ENCODE measurements around the gene PRKAG2. TPM values are rescaled to one million over a fixed set of nuclear protein-coding genes. Genes with fewer than 3 reads are reported as not detected.

PRKAG2 gene
- total and polyA plus RNA-seq, 9 donors: 9.3 to 37.7 (median 22.6) TPM

- H3K27ac ChIP-seq: no peak overlapping the region
- TF ChIP-seq POLR2A (IDR thresholded peaks at IDR 0.05) (no peak), EP300 (IDR thresholded peaks at IDR 0.05) (no peak), CTCF (IDR thresholded peaks at IDR 0.05) (no peak)
These were observed 217.7 kb downstream of the PRKAG2 start for GRCh38 chr7:151659219-151659618.

GRCh38 chr7:151658778-151659177 is 218.1 kb downstream of the PRKAG2 start:
- H3K9me3 ChIP-seq: no peaks in the 10 kb centered on the region
- no peak for DNase-seq
- TF ChIP-seq EP300 (IDR thresholded peaks at IDR 0.05) (no peak), CTCF (IDR thresholded peaks at IDR 0.05) (no peak), POLR2A (IDR thresholded peaks at IDR 0.05) (no peak)
- intact Hi-C loops (cut with DNase I): no loop called here
- WGBS, 3 donors: 95 to 98% (median 98%) methylated on average over 1 of the region's 1 CpG
- no peaks in the 10 kb centered on the region for H3K36me3 ChIP-seq
- H3K4me1 ChIP-seq (ENCODE audit: insufficient read depth): no peaks in the 10 kb centered on the region
- no peak overlapping the region for H3K27ac ChIP-seq
- no peak overlapping the region for H3K4me3 ChIP-seq
- no peaks in the 10 kb centered on the region for H3K27me3 ChIP-seq

More at GRCh38 chr7:151659219-151659618, 217.7 kb downstream of the PRKAG2 start:
- Histone ChIP-seq H3K36me3 (no peaks in the 10 kb centered on the region), H3K9me3 (no peaks in the 10 kb centered on the region), H3K4me3 (no peak overlapping the region), H3K4me1 (ENCODE audit: insufficient read depth) (no peaks in the 10 kb centered on the region), H3K27me3 (no peaks in the 10 kb centered on the region)
- DNase-seq: no peak
- intact Hi-C loops (cut with DNase I): no loop called here
- 72 to 87% (median 85%) methylated on average over 4 of the region's 4 CpGs for WGBS, 3 donors

GRCh38 chr7:151657173-151657572 is 219.7 kb downstream of the PRKAG2 start:
- WGBS, 3 donors: 90 to 97% (median 91%) methylated on average over 3 of the region's 3 CpGs
- Histone ChIP-seq H3K27ac (no peak overlapping the region), H3K9me3 (no peaks in the 10 kb centered on the region), H3K36me3 (no peaks in the 10 kb centered on the region), H3K4me3 (no peak overlapping the region), H3K4me1 (ENCODE audit: insufficient read depth) (no peaks in the 10 kb centered on the region), H3K27me3 (no peaks in the 10 kb centered on the region)
- intact Hi-C loops (cut with DNase I): no loop called here
- TF ChIP-seq CTCF (IDR thresholded peaks at IDR 0.05): no peak
- no peak for TF ChIP-seq POLR2A (IDR thresholded peaks at IDR 0.05)
- TF ChIP-seq EP300 (IDR thresholded peaks at IDR 0.05): no peak
- DNase-seq: no peak

- H3K4me3 ChIP-seq: no peak overlapping the region
- H3K9me3 ChIP-seq: no peaks in the 10 kb centered on the region
- no peak for DNase-seq
- peaks cover 2% of the 10 kb centered on the region for H3K4me1 ChIP-seq (ENCODE audit: insufficient read depth)
- intact Hi-C loops (cut with DNase I): no loop called here
- no peaks in the 10 kb centered on the region for H3K27me3 ChIP-seq
- no peak overlapping the region for H3K27ac ChIP-seq
- TF ChIP-seq POLR2A (IDR thresholded peaks at IDR 0.05): no peak
- TF ChIP-seq CTCF (IDR thresholded peaks at IDR 0.05): no peak
- TF ChIP-seq EP300 (IDR thresholded peaks at IDR 0.05): no peak
- H3K36me3 ChIP-seq: no peaks in the 10 kb centered on the region
- WGBS, 3 donors: 91 to 96% (median 92%) methylated on average over 3 of the region's 3 CpGs
These were observed 221.4 kb downstream of the PRKAG2 start for GRCh38 chr7:151655555-151655954.
